Neuron (in vitro differentiated cells): ENCODE data around the gene RAB3C.
"Not testable (repeated sequence)": the region's sequence is repeated elsewhere in the genome, so short reads cannot be mapped to it uniquely, and the experiment has no call there.

ENCODE experiments used
- H2AFZ ChIP-seq: one replicate; pipeline ENCODE4 v1.6.1; 2013; ENCODE audit warnings: low read depth, mild to moderate bottlenecking, inconsistent platforms, low read length, moderate library complexity
- H3K27me3 ChIP-seq: one replicate; pipeline ENCODE4 v1.6.1; 2013; ENCODE audit warnings: low read length; ENCODE audit not compliant: insufficient read depth
- H3K36me3 ChIP-seq: one replicate; pipeline ENCODE4 v1.6.1; 2013; ENCODE audit warnings: low read length; ENCODE audit not compliant: insufficient read depth
- H3K4me1 ChIP-seq: one replicate; pipeline ENCODE4 v1.6.1; 2013; ENCODE audit warnings: low read length; ENCODE audit not compliant: insufficient read depth
- H3K4me3 ChIP-seq: 2 replicates; pipeline ENCODE4 v1.5.1; 2013; ENCODE audit warnings: mild to moderate bottlenecking, low read length, moderate library complexity
- H3K9me3 ChIP-seq: one replicate; pipeline ENCODE4 v1.6.1; 2013; ENCODE audit warnings: low read length

Gene RAB3C

DNA sequence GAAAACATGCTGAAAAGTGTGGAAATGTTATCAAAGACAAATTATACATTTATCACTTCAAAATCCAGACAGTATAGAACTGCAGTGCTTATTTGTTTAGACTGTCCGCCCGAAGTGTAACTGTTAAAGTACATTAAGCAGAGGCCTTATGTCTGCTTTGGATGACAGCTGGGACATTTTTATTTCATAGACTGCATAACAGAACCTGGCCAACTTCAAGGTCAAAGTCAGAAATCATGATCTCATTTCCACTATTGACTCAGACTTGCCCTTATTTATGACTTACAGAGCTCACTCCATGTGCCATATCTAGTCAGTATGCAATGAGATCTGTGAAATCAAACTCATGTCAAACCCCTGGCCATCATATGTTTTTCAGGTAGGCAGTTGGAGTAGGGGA is 87.7 kb downstream of the RAB3C start:
- peaks cover 10% of the 10 kb centered on the region for H3K4me1 ChIP-seq

DNA sequence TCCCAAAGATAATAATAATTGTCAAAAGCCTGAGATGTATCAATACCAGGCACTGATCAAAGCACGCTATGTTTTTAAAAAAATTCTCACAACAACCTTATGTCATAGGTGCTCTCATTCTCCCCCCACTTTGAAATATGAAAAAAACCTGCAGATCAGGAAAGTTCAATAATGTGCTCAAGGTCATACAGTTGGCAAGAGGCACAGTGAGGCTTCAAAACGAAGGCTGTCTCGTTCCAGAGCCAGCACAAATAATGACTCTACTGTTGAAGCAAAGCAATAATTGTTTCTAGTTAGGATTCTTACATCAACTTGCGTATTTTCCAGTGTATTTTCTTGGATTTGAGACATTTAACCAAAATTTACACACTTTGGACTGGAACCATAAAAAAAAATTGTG is 88.3 kb downstream of the RAB3C start:
- no peaks in the 10 kb centered on the region for H3K27me3 ChIP-seq
- H2AFZ ChIP-seq: no peak overlapping the region
- H3K4me3 ChIP-seq: no peak overlapping the region
- H3K4me1 ChIP-seq: peaks cover 10% of the 10 kb centered on the region
- H3K36me3 ChIP-seq: no peaks in the 10 kb centered on the region
- no peaks in the 10 kb centered on the region for H3K9me3 ChIP-seq

More for the DNA sequence above, 87.7 kb downstream of the RAB3C start:
- no peaks in the 10 kb centered on the region for H3K36me3 ChIP-seq
- no peaks in the 10 kb centered on the region for H3K9me3 ChIP-seq
- H3K4me3 ChIP-seq: no peak overlapping the region
- no peak overlapping the region for H2AFZ ChIP-seq
- no peaks in the 10 kb centered on the region for H3K27me3 ChIP-seq

DNA sequence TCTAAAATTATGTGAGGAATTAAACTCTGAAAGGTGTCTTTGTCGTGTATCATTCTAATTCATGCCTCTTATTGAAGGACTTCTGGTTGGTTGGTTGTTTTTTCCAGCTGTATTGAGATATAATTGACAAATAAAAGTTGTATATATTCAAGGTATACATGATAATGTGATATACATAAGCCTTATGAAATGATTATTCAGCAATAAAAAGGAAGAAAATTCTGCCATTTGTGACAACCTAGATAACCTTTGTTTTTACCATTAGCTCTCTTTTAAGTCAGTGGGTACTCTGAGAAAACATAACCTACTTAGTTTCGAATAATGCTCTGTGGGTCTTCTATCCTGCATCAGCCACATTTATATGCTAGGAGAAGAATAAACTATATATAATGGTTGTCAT is 89.6 kb downstream of the RAB3C start:
- Histone ChIP-seq H3K36me3 (no peaks in the 10 kb centered on the region), H3K9me3 (no peaks in the 10 kb centered on the region), H3K4me3 (no peak overlapping the region), H2AFZ (no peak overlapping the region), H3K4me1 (no peaks in the 10 kb centered on the region), H3K27me3 (no peaks in the 10 kb centered on the region)

DNA sequence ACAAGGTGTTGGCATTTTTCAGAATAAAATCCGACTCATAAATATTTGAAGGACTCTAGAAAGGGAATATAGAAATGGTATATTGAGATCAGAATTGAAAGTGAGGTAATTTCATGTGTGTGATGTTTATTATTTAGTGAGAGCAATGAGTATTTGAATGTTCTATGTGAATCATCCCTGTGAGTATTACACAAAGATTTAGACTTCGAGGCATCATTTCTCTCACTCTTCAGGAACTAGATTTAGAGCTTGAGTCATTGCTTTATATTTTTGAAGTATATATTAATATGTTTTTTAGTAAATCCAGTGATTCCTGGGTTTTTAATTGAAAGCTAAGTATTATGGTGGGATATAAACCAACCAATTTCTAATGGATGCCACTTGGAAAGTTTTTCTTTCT is 91.2 kb downstream of the RAB3C start:
- H2AFZ ChIP-seq: no peak overlapping the region
- no peaks in the 10 kb centered on the region for H3K4me1 ChIP-seq
- no peaks in the 10 kb centered on the region for H3K36me3 ChIP-seq
- H3K9me3 ChIP-seq: no peaks in the 10 kb centered on the region
- H3K27me3 ChIP-seq: no peaks in the 10 kb centered on the region
- H3K4me3 ChIP-seq: no peak overlapping the region

DNA sequence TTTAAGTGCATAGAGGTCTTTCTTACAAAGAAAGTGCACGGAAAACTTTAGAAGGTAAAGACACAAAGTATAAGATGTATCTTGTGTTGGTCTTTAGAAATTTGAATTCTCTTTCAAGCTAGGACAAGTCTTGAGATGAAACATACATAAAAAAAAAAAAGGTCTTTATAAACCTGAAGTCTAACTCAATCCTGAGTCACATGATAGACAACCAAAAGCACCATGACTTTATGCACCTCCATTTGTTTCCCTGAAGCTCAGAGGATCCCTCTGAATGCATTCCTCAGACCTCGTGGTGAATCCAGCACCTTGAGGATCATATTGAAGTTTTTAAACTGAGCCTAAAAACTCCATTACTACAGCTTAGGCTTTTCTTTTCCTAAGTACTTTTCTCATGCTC is 91.8 kb downstream of the RAB3C start:
- Histone ChIP-seq H3K4me1 (no peaks in the 10 kb centered on the region), H3K27me3 (no peaks in the 10 kb centered on the region)

DNA sequence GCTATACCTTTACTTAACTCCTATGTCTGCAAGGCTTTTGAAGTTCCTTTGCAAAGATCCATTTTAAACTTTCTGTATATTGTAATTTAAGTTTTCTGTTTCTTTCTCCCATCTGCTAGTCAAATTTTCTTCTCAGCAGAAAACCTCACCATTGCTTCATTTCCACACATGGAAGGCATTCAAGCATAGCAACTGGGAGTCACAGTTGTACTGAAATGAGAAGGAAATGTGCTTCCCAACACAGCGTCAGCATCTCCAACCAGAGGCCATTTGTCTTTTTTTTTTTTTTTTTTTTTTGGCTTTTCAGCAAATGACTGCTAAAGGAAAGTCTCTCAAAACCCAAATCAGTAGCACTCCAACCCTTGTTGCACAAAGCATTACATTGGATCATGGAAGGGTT is 92.5 kb downstream of the RAB3C start:
- H3K27me3 ChIP-seq: no peaks in the 10 kb centered on the region

More for the DNA sequence above, 91.8 kb downstream of the RAB3C start:
- no peak overlapping the region for H2AFZ ChIP-seq
- no peak overlapping the region for H3K4me3 ChIP-seq
- H3K36me3 ChIP-seq: no peaks in the 10 kb centered on the region
- no peaks in the 10 kb centered on the region for H3K9me3 ChIP-seq

DNA sequence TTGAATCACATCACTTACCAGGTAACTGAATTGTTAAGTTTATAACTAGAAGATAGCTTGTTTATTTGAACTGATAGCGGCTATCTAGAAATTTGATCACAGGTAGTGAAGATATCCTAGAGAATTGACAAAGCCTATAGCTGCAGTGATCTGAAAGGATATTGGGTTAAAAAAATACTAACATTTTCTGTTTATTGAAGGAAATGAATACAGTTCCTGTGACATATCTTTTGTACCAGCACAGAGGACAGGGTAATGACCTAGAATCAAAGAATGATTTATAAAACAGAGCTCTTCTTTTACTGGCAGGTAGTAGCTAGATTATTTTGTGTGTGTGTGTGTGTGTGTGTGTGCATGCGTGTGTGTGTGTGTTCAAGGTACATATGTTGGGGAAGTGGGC is 94.8 kb downstream of the RAB3C start:
- Histone ChIP-seq H3K4me1 (no peaks in the 10 kb centered on the region), H3K4me3 (no peak overlapping the region), H2AFZ (no peak overlapping the region), H3K36me3 (no peaks in the 10 kb centered on the region), H3K9me3 (no peaks in the 10 kb centered on the region), H3K27me3 (no peaks in the 10 kb centered on the region)

More for the DNA sequence above, 92.5 kb downstream of the RAB3C start:
- Histone ChIP-seq H3K36me3 (no peaks in the 10 kb centered on the region), H3K9me3 (no peaks in the 10 kb centered on the region), H2AFZ (no peak overlapping the region), H3K4me1 (no peaks in the 10 kb centered on the region), H3K4me3 (no peak overlapping the region)

DNA sequence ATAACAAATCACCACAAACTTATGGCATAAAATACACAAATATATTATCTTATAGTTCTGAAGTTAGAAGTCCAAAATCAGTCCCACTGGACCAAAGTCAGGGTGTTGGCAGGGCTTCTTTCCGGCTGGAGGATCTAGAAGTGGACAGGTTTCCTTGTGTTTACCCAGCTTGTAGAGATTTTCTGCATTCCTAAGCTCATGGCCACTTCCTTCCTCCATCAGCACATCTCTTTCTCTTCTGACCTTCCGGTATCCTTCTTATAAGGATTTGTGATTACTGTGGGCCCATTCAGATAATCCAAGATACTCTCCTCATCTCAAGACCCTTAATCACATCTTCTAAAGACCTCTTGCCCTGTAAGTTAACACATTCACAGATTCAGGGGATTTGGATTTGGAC is 97.6 kb downstream of the RAB3C start:
- Histone ChIP-seq H3K36me3 (no peaks in the 10 kb centered on the region), H2AFZ (no peak overlapping the region), H3K4me1 (no peaks in the 10 kb centered on the region), H3K4me3 (no peak overlapping the region), H3K9me3 (no peaks in the 10 kb centered on the region), H3K27me3 (no peaks in the 10 kb centered on the region)

DNA sequence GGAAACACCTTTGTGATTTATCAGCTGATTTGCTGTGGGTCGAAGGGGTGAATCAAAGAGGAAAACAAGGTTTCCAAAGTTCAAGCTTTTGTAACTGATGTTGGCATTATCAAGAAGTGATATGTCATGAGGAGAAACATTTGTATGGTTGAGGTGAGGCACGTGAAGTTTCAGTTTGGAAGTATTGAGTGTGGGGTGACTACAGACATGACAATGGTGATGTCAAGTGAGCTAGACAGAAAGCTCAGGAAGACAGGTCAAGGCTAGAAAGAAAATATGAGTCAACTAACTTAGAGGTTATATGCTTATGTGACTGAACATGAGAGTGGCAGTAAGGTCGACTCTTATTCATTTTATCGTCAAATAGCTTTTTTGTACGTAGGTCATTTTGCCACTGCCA is 99.1 kb downstream of the RAB3C start:
- no peaks in the 10 kb centered on the region for H3K36me3 ChIP-seq
- no peaks in the 10 kb centered on the region for H3K27me3 ChIP-seq
- no peak overlapping the region for H3K4me3 ChIP-seq
- H2AFZ ChIP-seq: no peak overlapping the region
- H3K9me3 ChIP-seq: no peaks in the 10 kb centered on the region
- no peaks in the 10 kb centered on the region for H3K4me1 ChIP-seq

DNA sequence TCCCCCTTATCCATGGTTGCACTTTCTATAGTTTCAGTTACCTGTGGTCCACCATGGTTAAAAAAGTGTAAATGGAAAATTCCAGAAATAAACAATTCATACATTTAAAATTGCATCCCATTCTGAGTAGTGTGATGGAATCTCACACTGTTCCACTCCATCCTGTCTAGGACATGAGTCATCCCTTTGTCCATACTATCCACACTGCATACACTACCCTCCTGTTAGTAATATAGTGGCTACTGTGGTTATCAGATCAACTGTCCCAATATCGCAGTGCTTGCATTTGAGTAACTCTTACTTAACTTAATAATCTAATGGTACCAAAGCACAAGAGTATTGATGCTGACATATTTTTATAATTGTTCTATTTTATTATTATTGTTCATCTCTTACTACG is 100.7 kb downstream of the RAB3C start:
- Histone ChIP-seq H3K4me1 (no peaks in the 10 kb centered on the region), H3K27me3 (no peaks in the 10 kb centered on the region), H2AFZ (no peak overlapping the region), H3K9me3 (no peaks in the 10 kb centered on the region), H3K4me3 (no peak overlapping the region), H3K36me3 (no peaks in the 10 kb centered on the region)

DNA sequence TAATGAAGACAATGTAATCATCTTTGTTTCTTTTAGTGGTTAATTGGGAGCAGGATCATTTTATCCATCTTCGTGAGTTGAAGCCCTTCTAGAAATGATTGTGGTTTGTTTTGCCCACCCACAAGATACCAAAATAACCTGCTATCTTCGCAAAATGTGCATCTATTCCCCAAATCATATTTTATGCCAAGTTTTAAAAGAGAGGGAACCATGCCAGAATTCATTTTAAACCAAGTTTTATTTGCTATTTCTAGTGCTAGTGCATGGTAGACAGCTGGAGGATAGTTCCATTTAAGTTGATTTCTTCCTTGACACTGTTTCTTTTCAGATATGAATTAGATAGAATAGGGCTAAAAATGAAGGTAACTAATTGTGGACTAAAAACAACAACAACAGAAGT is 104.2 kb downstream of the RAB3C start:
- Histone ChIP-seq H2AFZ (no peak overlapping the region), H3K4me1 (no peaks in the 10 kb centered on the region), H3K4me3 (no peak overlapping the region), H3K27me3 (no peaks in the 10 kb centered on the region), H3K9me3 (no peaks in the 10 kb centered on the region), H3K36me3 (no peaks in the 10 kb centered on the region)

DNA sequence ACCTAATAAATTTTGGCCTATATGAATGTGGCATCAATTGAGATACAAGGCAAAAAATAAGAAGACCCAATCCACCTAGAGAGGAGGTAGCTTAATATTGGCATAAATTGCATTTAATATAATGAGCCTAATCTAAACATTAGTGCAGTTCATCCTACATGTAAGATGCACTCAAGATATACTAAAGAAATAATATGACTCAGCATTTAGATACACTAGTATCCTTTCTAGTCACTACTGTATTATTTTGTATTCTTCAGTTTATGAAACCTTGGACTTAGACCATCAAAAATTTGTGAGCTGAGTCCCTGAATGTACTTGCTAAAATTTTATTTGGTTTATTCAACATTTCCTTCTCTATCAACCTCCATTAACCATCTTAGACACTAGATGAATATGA is 104.7 kb downstream of the RAB3C start:
- Histone ChIP-seq H3K4me1 (no peaks in the 10 kb centered on the region), H2AFZ (no peak overlapping the region), H3K9me3 (no peaks in the 10 kb centered on the region)

DNA sequence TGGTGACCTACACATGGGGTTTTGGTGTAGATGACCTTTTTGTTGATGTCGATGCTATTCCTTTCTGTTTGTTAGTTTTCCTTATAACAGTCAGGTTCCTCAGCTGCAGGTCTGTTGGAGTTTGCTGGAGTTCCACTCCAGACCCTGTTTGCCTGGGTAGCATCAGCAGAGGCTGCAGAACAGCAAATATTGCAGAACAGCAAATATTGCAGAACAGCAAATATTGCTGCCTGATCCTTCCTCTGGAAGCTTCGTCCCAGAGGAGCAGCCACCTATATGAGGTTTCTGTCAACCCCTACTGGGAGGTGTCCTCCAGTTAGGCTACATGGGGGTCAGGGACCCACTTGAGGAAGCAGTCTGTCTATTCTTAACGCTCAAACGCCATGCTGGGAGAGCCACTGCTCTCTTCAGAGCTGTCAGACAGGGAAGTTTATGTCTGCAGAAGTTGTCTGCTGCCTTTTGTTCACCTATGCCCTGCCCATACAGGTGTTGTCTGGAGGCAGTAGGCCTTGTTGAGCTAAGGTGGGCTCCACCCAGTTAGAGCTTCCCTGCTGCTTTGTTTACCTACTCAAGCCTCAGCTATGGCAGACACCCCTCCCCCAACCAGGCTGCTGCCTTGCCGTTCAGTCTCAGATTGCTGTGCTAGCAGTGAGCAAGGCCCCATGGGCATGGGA is 116.3 kb downstream of the RAB3C start:
- H3K9me3 ChIP-seq, H3K4me3 ChIP-seq, H3K36me3 ChIP-seq, H3K27me3 ChIP-seq, H2AFZ ChIP-seq, H3K4me1 ChIP-seq: not testable (repeated sequence)

More for the DNA sequence above, 104.7 kb downstream of the RAB3C start:
- H3K4me3 ChIP-seq: no peak overlapping the region
- no peaks in the 10 kb centered on the region for H3K36me3 ChIP-seq
- no peaks in the 10 kb centered on the region for H3K27me3 ChIP-seq

DNA sequence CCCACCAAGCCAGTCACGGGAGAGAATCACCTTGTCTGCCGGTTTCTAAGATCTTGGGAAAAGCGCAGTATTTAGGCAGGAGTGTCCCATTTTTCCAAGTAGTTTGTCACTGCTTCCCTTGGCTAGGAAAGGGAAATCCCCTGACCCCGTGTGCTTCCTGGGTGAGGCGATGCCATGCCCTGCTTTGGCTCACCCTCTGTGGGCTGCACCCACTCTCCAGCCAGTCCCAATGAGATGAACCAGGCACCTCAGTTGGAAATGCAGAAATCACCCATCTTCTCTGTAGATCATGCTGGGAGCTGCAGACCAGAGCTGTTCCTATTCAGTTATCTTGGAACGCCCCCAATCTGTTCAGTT is 116.9 kb downstream of the RAB3C start:
- H3K9me3 ChIP-seq: peaks cover 9% of the 10 kb centered on the region
- H2AFZ ChIP-seq: no peak overlapping the region
- no peak overlapping the region for H3K4me3 ChIP-seq
- no peaks in the 10 kb centered on the region for H3K27me3 ChIP-seq
- H3K36me3 ChIP-seq: no peaks in the 10 kb centered on the region
- H3K4me1 ChIP-seq: no peaks in the 10 kb centered on the region
